IPS-NIHi7 (cell line): ENCODE data around the gene SELENOO.

Experiments
- DNase-seq: peaks from one replicate; pipeline ENCODE4 v3.0.0; 2012; ENCODE audit warnings: mixed read lengths; ENCODE audit errors: extremely low spot score

SELENOO gene

DNA sequence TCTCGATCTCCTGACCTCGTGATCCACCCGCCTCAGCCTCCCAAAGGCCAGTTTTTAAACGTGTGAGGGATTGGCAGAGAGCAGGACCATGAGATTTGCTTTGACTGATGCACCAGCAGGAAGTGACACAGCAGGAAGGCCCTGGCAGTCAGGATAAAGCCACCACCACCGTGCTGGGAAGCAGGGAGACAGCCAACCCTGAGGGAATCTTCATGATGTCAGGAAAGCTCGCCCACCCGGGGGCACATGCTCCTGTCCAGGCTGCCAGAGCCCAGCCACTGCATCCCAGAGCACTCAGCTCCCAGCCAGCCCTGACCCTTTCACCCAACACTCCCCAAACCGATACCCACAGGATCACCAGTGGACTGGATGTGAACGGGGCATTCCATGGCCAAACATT, 37.9 kb downstream of the SELENOO start:
- DNase-seq, result no peak

DNA sequence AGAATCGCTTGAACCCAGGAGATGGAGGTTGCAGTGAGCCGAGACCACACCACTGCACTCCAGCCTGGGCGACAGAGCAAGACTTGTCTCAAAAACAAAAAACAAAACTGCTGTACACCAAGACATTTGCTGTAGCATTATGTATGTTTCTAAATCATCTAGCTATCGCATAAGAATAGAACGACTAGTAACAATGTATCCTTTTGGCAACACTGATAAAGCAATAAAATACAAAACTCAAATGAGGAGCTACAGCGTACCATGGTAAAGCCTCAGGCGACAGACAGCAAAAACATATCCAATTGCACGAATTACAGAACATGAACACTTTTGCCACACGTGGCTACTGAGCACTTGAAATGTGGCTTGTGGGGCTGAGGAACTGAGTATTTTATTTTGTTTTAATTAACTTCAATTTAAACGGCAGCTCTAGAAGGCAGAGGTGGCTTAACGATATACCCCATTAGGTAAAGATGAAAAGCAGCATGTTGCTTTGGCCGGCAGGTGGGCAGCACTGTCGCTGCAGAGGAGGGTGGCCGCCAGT, 41.7 kb downstream of the SELENOO start:
- DNase-seq, result no peak

DNA sequence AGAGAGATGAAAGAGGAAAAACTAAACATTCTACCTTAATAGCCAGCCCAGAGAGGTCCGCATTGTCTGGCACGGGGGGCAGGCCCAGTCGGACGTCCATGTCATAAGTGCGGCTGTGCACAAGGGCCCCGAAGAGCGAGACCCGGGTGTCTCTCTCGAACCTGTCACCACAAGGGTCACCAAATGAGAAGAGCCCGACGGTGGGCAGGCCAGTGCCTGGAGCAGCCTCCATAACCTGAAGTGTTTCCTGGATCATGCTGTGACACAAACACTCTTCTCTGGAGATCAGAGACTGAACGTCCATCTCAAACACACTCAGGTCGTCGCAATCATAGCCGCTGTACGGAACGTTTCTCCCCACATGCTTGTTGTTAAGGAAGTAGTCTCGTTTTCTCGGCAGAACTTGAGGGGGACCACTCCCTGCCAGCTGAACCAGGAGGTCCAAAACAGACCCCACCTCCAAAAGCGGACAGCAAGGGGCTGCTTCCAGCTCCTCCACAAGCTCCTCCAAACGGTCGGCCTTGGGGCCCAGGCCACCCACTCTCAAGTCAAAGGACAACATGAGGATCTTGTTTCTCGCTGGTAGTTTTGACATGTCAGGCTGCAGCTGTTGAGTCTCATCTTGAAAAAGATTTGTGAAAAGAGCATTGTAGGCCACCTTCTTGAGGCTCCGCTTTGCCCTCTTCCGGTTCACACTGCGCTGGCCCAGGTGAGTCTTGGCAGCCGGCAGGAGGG, 43.0 kb downstream of the SELENOO start:
- no peak for DNase-seq

DNA sequence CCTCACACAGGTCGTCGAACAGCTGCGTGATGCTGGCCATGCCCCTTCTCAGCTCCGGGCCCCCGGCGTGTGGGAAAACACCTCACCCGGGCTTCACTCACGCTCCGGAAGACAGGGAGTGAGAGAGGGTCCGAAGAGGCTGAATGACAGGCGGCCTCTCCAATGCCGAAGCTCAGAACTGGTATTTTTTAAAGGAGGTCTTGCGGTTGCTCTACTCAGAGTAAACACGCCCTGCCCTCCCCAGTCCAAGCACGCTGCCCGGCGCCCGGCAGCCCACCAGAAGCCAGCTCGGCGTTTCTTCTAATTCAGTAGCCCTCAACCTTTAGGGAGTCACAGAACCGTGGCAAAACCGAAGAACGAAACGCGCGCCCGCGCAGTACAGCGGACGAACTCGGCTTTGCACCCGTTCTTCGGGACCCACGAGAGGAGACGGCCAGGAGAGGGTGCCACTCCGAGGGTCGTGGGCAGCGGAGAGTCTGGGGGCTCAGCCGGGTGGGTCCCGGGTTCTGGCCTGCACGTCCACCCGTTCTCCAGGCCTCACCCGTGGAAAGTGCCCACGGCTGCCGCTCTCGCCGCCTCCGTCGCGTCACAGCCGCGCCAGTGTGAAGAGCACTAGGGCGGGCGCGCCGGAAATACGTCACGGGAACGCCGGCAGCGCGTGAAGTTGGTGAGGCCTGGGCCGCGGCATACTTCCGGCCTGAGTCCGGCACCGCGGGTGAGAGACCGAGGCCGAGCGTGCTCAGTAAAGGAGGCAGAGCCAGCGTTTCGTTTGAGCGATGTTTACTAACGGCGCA, 43.8 kb downstream of the SELENOO start, which contains the start of gene TUBGCP6:
Gene TUBGCP6, minus strand, starts transcription at position 604 of the 794 bp plus-strand sequence. Its CDS starts 564 bp downstream, at position 40.
- peak; percentile 89 for DNase-seq

- no peak for DNase-seq
Observed at GRCh38 chr22:50245214-50246072, 44.6 kb downstream of the SELENOO start.

DNA sequence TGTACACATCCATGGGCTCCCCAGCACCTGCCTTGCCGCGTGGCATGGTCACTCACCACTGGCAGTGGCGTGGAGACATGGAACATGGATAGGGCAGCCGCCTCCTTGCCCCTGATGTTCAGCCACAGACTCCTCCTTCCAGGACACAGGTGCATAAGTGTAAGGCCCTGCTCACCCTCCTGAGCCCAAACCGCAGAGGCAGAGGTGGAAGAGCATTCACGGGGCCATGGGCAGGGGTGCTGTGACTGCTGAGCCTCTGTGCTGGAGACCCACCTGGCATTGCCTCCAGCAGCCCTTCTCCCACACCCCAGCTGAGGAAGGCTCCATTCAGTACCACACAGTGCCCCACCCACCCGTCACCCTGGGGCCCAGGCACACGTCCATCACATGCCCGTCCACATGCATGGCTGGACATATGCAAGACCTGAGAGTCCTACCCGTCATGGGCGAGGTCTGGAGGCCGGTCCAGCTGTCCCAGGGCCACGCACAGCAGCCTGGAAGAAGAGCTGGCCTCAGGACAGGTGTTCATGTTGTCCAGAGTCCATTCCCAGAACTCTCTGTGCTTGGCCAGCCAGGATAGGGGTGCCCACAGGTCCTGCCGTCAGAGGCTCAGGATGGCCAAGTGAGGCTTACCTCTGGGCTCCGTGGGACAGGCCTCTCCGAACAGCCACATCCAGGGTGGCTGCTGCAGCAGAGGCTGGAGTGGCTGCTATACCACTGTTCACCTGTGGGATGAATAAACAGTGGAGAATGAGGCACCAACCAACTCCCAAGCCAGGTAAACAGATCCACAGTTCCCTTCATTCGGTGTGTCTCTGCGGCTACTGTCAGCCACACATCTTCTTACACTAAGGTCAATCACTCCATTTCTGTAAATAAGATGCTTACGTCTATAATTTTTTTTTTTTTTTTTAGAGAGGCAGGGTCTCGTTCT, 45.7 kb downstream of the SELENOO start:
- DNase-seq, result no peak

DNA sequence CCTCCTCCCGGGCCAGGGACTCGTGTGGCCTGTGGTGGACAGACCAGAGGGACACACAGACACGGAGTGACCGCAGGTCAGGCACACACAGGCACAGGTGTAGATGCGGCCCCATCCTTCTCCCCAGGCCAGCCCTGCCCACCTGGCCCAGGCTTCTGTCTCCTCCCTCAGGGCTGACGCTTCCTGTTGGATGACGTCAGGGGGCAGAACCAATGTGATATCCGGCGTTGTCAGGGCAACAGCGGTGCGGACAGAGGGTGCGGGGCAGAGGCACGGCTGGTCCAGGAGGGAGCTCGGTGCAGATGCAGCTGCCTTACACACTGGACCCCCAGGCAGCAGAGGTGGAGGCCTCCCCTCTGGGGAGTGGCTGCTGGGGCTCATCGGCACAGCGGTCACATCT, 46.9 kb downstream of the SELENOO start:
- DNase-seq, result peak; percentile 67

- no peak for DNase-seq
Observed at GRCh38 chr22:50248196-50249081, 47.6 kb downstream of the SELENOO start.

GRCh38 chr22:50249341-50250248, 48.8 kb downstream of the SELENOO start:
- no peak for DNase-seq

GRCh38 chr22:50250249-50250554, 49.4 kb downstream of the SELENOO start:
- DNase-seq, result no peak

DNA sequence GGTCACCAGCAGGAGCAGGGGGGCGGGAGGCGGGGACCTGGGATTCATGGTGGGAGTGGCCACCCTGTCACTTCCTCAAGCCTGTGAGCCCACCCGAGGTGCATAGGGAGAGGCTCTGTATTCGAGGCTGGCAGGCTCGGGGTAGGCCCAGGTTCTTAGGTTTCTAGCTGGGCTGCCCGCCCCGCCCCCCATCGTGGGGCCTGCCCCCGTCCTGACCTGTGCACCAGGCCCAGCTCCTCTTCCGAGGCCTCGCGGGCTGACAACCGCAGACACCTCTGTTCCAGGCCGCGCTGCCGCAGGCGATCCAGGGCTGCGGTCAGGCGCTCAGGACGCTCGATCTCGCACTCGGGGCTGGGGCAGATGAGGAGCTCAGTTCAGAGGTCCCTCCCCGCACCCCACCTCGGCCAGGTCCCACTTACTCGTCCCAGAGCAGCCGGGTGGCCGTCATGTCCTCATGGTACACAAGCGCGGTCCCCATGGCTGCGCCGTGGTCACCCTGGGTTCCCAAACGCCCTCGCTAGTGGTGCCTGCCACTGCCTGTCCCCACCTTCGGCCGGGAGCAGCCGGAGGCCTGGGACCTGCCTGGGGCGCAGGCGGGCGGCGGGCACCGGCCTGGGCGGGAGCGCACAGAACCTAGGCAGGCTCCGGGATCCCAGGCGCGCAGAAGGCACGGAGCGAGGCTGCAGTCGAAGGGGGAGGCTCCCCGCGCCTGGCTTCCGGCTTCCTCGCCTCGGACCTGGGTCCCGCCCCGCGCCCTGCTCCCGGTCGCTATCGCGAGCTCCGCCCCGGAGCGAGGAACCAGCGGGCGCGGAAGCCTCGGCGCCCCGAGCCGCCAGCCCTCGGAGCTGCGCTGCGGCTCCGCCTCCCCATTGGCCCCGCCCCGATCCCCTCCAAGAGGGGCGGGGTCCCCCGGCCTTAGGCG, 50.0 kb downstream of the SELENOO start, which contains the start of gene HDAC10:
Gene HDAC10, minus strand, starts transcription at position 711 of the 922 bp plus-strand sequence. Its CDS starts 233 bp downstream, at position 478.
- peak; percentile 92 for DNase-seq

- no peak for DNase-seq
Observed at GRCh38 chr22:50251477-50252081, 50.8 kb downstream of the SELENOO start.

GRCh38 chr22:50252082-50253045, 51.6 kb downstream of the SELENOO start:
- DNase-seq, result peak; percentile 77

GRCh38 chr22:50253046-50253915, 52.5 kb downstream of the SELENOO start:
- no peak for DNase-seq

DNA sequence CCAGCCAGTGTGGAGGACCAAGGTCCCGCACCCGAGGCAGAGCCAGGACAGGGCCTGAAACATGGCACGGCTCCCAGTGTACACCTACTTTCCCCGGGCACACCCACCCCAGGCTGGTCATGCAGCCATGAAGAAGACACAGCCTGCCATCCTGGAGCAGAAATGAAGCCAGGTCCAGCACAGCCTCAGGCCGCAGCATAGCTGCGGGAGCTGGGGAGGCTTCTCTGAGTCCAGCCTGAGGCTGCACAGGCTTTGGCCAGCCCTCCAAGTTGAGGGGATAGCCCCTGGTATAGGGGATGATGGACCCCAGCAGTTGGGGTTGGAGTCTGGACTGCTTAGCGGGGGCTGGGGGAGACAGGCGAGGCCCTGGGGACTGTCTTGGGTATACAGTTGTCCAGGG, 53.1 kb downstream of the SELENOO start:
- DNase-seq, result no peak
